Activated T-cell treated with anti-CD3 and anti-CD28 coated beads, Interleukin-2, amount 50 U/mL, for 48 hours (primary cell): ENCODE data around the gene SRCIN1.
"Not testable (repeated sequence)": the region's sequence is repeated elsewhere in the genome, so short reads cannot be mapped to it uniquely, and the experiment has no call there.

ENCODE experiments used
- DNase-seq, 2 experiments: peaks; one replicate each; pipeline ENCODE4 v3.0.0-alpha.2; 2020

Gene SRCIN1

GRCh38 chr17:38542286-38542685, 63.5 kb downstream of the SRCIN1 start:
- DNase-seq = no peak

- no peak for DNase-seq
Observed at GRCh38 chr17:38541281-38541680, 64.5 kb downstream of the SRCIN1 start.

GRCh38 chr17:38540514-38541045, 65.2 kb downstream of the SRCIN1 start:
- no peak for DNase-seq

GRCh38 chr17:38539386-38539785, 66.4 kb downstream of the SRCIN1 start:
- no peak for DNase-seq

- no peak for DNase-seq
Observed at GRCh38 chr17:38538906-38539305, 66.8 kb downstream of the SRCIN1 start.

- DNase-seq = no peak
Observed at GRCh38 chr17:38536661-38537060, 69.1 kb downstream of the SRCIN1 start.

GRCh38 chr17:38535886-38536285, 69.9 kb downstream of the SRCIN1 start:
- no peak for DNase-seq

GRCh38 chr17:38534498-38534885, 71.3 kb downstream of the SRCIN1 start:
- no peak for DNase-seq

- DNase-seq = no peak
Observed at GRCh38 chr17:38533866-38534497, 71.8 kb downstream of the SRCIN1 start.

GRCh38 chr17:38533241-38533640, 72.5 kb downstream of the SRCIN1 start:
- no peak for DNase-seq

GRCh38 chr17:38532451-38532850, 73.3 kb downstream of the SRCIN1 start:
- DNase-seq = no peak

- DNase-seq = not testable (repeated sequence)
Observed at GRCh38 chr17:38531761-38532160, 74.0 kb downstream of the SRCIN1 start.

- DNase-seq = not testable (repeated sequence)
Observed at GRCh38 chr17:38530856-38531255, 74.9 kb downstream of the SRCIN1 start.

GRCh38 chr17:38528141-38528540, 77.6 kb downstream of the SRCIN1 start:
- not testable (repeated sequence) for DNase-seq

GRCh38 chr17:38526526-38526925, 79.2 kb downstream of the SRCIN1 start:
- not testable (repeated sequence) for DNase-seq

GRCh38 chr17:38512473-38513058, 93.2 kb downstream of the SRCIN1 start:
- no peak for DNase-seq

GRCh38 chr17:38511150-38512108, 94.3 kb downstream of the SRCIN1 start:
- no peak for DNase-seq

GRCh38 chr17:38510421-38511149, 95.2 kb downstream of the SRCIN1 start:
- peak in 1 of 2 experiments; percentile 25 for DNase-seq

- no peak for DNase-seq
Observed at GRCh38 chr17:38509772-38510420, 95.9 kb downstream of the SRCIN1 start.

- DNase-seq = peak; percentile 80 to 87
Observed at GRCh38 chr17:38508954-38509771, 96.6 kb downstream of the SRCIN1 start.

GRCh38 chr17:38508570-38508950, 97.2 kb downstream of the SRCIN1 start:
- DNase-seq = no peak
